HepG2 (cell line): ENCODE data around the gene SGF29. TPM values are rescaled to one million over a fixed set of nuclear protein-coding genes. Genes with fewer than 3 reads are reported as not detected.
A peak's percentile ranks its signal among the peaks of the same experiment; 100 is the strongest.

Experiments used
- ATF5 ChIP-seq: sonication (generic); formaldehyde crosslinking; IDR thresholded peaks from 2 replicates; pipeline ENCODE4 v1.4.0; 2020; ENCODE audit warnings: mild to moderate bottlenecking, low read depth, missing genetic modification reagents
- LCORL ChIP-seq, 2 experiments: fragments of 450-650 bp in 1 of 2; sonication (generic) in 1 of 2; formaldehyde crosslinking in 1 of 2; IDR thresholded peaks; 2 replicates each; pipeline versions ENCODE4 v1.5.0 to v1.6.1; 2017 to 2020; ENCODE audit warnings: antibody characterized with exemption in 1 of 2, missing genetic modification reagents in 1 of 2
- SP4 ChIP-seq: sonication (generic); formaldehyde crosslinking; IDR thresholded peaks from 2 replicates; pipeline ENCODE4 v1.8.1; 2023; ENCODE audit warnings: mild to moderate bottlenecking, missing genetic modification reagents
- ZNF101 ChIP-seq: sonication (generic); formaldehyde crosslinking; IDR thresholded peaks from 2 replicates; pipeline ENCODE4 v1.4.0; 2020; ENCODE audit warnings: mild to moderate bottlenecking, low read depth, missing genetic modification reagents, borderline replicate concordance
- ZNF160 ChIP-seq: sonication (generic); formaldehyde crosslinking; IDR thresholded peaks from 2 replicates; pipeline ENCODE4 v1.8.0; 2022; ENCODE audit warnings: mild to moderate bottlenecking, inconsistent platforms, missing genetic modification reagents
- ZNF263 ChIP-seq: sonication (generic); formaldehyde crosslinking; IDR thresholded peaks from 2 replicates; pipeline ENCODE4 v1.4.0; 2020; ENCODE audit warnings: missing genetic modification reagents
- ZNF34 ChIP-seq: sonication (generic); formaldehyde crosslinking; IDR thresholded peaks from 2 replicates; pipeline ENCODE4 v1.4.0; 2020; ENCODE audit warnings: mild to moderate bottlenecking, missing genetic modification reagents, borderline replicate concordance
- ZNF451 ChIP-seq: sonication (generic); formaldehyde crosslinking; IDR thresholded peaks from 2 replicates; pipeline ENCODE4 v1.5.0; 2020; ENCODE audit warnings: mild to moderate bottlenecking, missing genetic modification reagents
- ZNF510 ChIP-seq: sonication (generic); formaldehyde crosslinking; IDR thresholded peaks from 2 replicates; pipeline ENCODE4 v1.4.0; 2020; ENCODE audit warnings: low read depth, mild to moderate bottlenecking, missing genetic modification reagents
- ZNF512B ChIP-seq: sonication (generic); formaldehyde crosslinking; IDR thresholded peaks from 2 replicates; pipeline ENCODE4 v1.5.1; 2020; ENCODE audit warnings: missing genetic modification reagents, mild to moderate bottlenecking, borderline replicate concordance
- ZSCAN22 ChIP-seq: sonication (generic); formaldehyde crosslinking; IDR thresholded peaks from 2 replicates; pipeline ENCODE4 v1.4.0; 2020; ENCODE audit warnings: mild to moderate bottlenecking, missing genetic modification reagents
- ZSCAN29 ChIP-seq: sonication (generic); formaldehyde crosslinking; conservative IDR thresholded peaks from 2 replicates; pipeline ENCODE4 v1.4.0; 2020; ENCODE audit warnings: mild to moderate bottlenecking, missing genetic modification reagents
- polyA plus RNA-seq, 8 experiments: library from polyadenylated mRNA; depleted of rRNA in 3 of 8; stranded (reverse) in 7 of 8; unstranded in 1 of 8; fragments of >200 nt; fragmentation: Illumina TruSeq in 4 of 8; extraction: Trizol in 4 of 8; gene quantifications; 2 replicates each; pipeline versions ENCODE4 v1.2.1 to v1.2.3, GENCODE V29; 2011 to 2016; ENCODE audit warnings: low read depth in 4 of 8, missing spikeins in 1 of 8, mixed read lengths in 1 of 8; ENCODE audit not compliant: insufficient read depth in 1 of 8
- total RNA-seq, 5 experiments: library from RNA; depleted of rRNA; stranded (reverse); fragments of >200 nt; fragmentation: Illumina TruSeq; extraction: Trizol; gene quantifications; 2 replicates each; pipeline ENCODE4 v1.2.3, GENCODE V29; 2016; ENCODE audit warnings: low read depth in 1 of 5
- TF ChIP-seq, protein P1 (sequence below): sonication (generic); formaldehyde crosslinking; IDR thresholded peaks from 2 replicates; pipeline ENCODE4 v1.9.0; 2022; ENCODE audit warnings: missing genetic modification reagents, mild to moderate bottlenecking, borderline replicate concordance
- TF ChIP-seq, protein P2 (sequence below): IDR thresholded peaks from 2 replicates; pipeline ENCODE4 v1.4.0; 2020; ENCODE audit warnings: mild to moderate bottlenecking, missing genetic modification reagents
- TF ChIP-seq, protein P3 (sequence below): sonication (generic); formaldehyde crosslinking; IDR thresholded peaks from 2 replicates; pipeline ENCODE4 v1.8.0; 2022; ENCODE audit warnings: missing genetic modification reagents, mild to moderate bottlenecking, moderate library complexity, borderline replicate concordance

The SGF29 gene
- total and polyA plus RNA-seq, 2 of the 13 experiments (the other 11 are each of a cell fraction or from before 2014, with no cell fraction given) = 5.0 to 29.4 TPM

DNA sequence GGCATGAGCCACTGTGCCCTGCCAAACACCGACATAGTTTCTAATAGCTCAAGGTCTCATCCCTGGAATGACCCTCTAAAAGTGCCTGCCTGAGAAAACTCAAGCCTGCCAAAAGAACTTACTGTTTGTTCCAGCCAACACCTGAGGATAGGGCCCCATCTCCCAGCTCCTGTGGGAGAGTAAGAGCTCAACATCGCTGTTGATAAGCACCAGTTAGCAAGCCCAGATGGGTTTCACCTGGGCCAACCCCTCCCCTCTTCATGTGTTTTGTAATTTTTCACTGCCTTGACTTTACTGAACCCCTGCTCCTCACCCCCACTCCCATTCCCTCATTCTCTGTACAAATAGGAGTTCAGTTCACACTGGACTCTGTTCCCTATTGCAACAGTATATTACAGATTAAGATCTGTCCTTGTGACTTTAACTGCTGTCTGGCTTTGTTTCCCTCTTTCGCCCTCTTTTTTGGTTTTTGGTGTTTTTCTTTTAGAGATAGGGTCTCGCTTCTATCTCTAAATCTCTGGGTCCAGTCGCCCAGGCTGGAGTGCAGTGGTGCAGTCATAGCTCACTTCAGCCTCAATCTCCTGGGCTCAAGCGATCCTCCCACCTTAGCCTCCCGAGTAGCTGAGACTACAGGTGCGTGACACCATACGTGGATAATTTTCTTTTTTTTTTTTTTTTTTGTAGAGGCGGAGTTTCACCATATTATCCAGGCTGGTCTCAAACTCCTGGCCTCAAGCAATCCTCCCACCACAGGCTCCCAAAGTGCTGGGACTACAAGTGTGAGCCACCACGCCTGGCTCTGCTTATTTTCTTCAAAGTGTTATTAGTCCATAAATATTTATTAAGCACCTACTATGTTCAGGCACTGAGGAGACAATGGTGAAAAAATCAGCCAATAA lies 27.3 kb upstream of the SGF29 start (continued):
- 0 out of 2 replicates have a peak, but pooled peaks have one; percentile 80 for TF ChIP-seq ZNF512B (CRISPR knock-in tag)
- TF ChIP-seq, protein P1, sequence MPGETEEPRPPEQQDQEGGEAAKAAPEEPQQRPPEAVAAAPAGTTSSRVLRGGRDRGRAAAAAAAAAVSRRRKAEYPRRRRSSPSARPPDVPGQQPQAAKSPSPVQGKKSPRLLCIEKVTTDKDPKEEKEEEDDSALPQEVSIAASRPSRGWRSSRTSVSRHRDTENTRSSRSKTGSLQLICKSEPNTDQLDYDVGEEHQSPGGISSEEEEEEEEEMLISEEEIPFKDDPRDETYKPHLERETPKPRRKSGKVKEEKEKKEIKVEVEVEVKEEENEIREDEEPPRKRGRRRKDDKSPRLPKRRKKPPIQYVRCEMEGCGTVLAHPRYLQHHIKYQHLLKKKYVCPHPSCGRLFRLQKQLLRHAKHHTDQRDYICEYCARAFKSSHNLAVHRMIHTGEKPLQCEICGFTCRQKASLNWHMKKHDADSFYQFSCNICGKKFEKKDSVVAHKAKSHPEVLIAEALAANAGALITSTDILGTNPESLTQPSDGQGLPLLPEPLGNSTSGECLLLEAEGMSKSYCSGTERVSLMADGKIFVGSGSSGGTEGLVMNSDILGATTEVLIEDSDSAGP (CRISPR knock-in tag) = peak; percentile 70
- no peak for TF ChIP-seq SP4
- no peak for TF ChIP-seq ATF5 (CRISPR knock-in tag)
- TF ChIP-seq ZNF263 = no peak
- TF ChIP-seq ZNF160 = peak; percentile 44
- peak; percentile 91 for TF ChIP-seq ZSCAN29 (CRISPR knock-in tag)
- TF ChIP-seq, protein P2, sequence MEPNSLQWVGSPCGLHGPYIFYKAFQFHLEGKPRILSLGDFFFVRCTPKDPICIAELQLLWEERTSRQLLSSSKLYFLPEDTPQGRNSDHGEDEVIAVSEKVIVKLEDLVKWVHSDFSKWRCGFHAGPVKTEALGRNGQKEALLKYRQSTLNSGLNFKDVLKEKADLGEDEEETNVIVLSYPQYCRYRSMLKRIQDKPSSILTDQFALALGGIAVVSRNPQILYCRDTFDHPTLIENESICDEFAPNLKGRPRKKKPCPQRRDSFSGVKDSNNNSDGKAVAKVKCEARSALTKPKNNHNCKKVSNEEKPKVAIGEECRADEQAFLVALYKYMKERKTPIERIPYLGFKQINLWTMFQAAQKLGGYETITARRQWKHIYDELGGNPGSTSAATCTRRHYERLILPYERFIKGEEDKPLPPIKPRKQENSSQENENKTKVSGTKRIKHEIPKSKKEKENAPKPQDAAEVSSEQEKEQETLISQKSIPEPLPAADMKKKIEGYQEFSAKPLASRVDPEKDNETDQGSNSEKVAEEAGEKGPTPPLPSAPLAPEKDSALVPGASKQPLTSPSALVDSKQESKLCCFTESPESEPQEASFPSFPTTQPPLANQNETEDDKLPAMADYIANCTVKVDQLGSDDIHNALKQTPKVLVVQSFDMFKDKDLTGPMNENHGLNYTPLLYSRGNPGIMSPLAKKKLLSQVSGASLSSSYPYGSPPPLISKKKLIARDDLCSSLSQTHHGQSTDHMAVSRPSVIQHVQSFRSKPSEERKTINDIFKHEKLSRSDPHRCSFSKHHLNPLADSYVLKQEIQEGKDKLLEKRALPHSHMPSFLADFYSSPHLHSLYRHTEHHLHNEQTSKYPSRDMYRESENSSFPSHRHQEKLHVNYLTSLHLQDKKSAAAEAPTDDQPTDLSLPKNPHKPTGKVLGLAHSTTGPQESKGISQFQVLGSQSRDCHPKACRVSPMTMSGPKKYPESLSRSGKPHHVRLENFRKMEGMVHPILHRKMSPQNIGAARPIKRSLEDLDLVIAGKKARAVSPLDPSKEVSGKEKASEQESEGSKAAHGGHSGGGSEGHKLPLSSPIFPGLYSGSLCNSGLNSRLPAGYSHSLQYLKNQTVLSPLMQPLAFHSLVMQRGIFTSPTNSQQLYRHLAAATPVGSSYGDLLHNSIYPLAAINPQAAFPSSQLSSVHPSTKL = peak; percentile 96
- peak; percentile 84 for TF ChIP-seq LCORL (IDR thresholded peaks at IDR 0.05)
- TF ChIP-seq LCORL (CRISPR knock-in tag; IDR thresholded peaks at IDR 0.05) = peak; percentile 99
- peak; percentile 95; the same call in 1 of the 2 replicates for TF ChIP-seq ZNF101 (CRISPR knock-in tag)
- peak; percentile 67; the same call in 1 of the 2 replicates for TF ChIP-seq ZNF451 (CRISPR knock-in tag)
- TF ChIP-seq, protein P3, sequence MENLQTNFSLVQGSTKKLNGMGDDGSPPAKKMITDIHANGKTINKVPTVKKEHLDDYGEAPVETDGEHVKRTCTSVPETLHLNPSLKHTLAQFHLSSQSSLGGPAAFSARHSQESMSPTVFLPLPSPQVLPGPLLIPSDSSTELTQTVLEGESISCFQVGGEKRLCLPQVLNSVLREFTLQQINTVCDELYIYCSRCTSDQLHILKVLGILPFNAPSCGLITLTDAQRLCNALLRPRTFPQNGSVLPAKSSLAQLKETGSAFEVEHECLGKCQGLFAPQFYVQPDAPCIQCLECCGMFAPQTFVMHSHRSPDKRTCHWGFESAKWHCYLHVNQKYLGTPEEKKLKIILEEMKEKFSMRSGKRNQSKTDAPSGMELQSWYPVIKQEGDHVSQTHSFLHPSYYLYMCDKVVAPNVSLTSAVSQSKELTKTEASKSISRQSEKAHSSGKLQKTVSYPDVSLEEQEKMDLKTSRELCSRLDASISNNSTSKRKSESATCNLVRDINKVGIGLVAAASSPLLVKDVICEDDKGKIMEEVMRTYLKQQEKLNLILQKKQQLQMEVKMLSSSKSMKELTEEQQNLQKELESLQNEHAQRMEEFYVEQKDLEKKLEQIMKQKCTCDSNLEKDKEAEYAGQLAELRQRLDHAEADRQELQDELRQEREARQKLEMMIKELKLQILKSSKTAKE (CRISPR knock-in tag) = peak; percentile 97
- peak; percentile 82; the same call in 1 of the 2 replicates for TF ChIP-seq ZNF34 (CRISPR knock-in tag)
- peak; percentile 75 for TF ChIP-seq ZNF510 (CRISPR knock-in tag)
- TF ChIP-seq ZSCAN22 (CRISPR knock-in tag) = peak; percentile 67; the same call in 1 of the 2 replicates
